ENCODE measurements around the gene PHLDA2. TPM values are rescaled to one million over a fixed set of nuclear protein-coding genes. Genes with fewer than 3 reads are reported as not detected.
A peak's percentile ranks its signal among the peaks of the same experiment; 100 is the strongest.

PHLDA2 gene
- total and polyA plus RNA-seq, 2 of the 13 experiments (the other 11 are each of a cell fraction or from before 2014, with no cell fraction given): 0.55 to 0.78 TPM

DNA sequence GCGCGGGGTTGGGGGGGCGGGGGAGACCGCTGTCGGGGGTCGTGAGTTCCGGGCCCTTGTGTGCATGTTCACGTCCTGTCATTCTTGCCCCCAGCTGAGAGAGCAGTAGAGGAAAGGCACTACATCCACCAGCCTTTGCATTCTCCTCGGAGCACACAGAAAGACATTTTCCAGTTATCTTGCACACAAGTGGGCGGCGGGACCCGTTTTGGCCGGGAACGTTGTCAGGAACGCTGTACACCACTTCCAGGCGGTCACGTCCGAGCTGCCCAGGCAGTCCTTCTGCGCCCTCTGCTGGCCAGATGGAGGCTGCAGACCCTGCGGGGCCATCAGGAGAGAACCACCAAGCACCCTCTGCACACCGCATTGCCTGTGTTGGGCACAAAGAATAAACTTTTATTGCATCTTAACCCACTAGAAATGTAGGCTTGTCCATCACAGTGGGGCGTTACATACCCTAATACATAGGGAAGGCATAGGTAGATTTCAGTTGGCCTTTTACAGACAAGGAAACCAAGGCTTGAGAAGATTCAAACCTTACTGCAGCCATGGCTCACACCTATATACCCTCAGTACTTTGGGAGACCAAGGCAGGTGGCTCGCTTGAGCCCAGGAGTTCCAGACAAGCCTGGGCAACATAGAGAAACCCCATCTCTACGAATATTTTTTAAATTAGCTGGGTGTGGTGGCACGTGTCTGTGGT is 40.8 kb downstream of the PHLDA2 start (continued):
- TF ChIP-seq, protein P1, sequence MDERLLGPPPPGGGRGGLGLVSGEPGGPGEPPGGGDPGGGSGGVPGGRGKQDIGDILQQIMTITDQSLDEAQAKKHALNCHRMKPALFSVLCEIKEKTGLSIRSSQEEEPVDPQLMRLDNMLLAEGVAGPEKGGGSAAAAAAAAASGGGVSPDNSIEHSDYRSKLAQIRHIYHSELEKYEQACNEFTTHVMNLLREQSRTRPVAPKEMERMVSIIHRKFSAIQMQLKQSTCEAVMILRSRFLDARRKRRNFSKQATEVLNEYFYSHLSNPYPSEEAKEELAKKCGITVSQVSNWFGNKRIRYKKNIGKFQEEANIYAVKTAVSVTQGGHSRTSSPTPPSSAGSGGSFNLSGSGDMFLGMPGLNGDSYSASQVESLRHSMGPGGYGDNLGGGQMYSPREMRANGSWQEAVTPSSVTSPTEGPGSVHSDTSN (CRISPR knock-in tag; IDR thresholded peaks at IDR 0.05): no peak
- TF ChIP-seq, protein P2, sequence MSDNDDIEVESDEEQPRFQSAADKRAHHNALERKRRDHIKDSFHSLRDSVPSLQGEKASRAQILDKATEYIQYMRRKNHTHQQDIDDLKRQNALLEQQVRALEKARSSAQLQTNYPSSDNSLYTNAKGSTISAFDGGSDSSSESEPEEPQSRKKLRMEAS (IDR thresholded peaks at IDR 0.05): peak; percentile 52; the same call in 1 of the 2 replicates
- TF ChIP-seq, protein P3, sequence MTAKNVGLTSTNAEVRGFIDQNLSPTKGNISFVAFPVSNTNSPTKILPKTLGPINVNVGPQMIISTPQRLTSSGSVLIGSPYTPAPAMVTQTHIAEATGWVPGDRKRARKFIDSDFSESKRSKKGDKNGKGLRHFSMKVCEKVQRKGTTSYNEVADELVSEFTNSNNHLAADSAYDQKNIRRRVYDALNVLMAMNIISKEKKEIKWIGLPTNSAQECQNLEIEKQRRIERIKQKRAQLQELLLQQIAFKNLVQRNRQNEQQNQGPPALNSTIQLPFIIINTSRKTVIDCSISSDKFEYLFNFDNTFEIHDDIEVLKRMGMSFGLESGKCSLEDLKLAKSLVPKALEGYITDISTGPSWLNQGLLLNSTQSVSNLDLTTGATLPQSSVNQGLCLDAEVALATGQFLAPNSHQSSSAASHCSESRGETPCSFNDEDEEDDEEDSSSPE (CRISPR knock-in tag; IDR thresholded peaks at IDR 0.05): peak; percentile 30; the same call in 1 of the 2 replicates
- 0 out of 2 replicates have a peak, but pooled peaks have one; percentile 42 for TF ChIP-seq ZNF619 (CRISPR knock-in tag; IDR thresholded peaks at IDR 0.05)
- TF ChIP-seq ZNF138 (CRISPR knock-in tag; IDR thresholded peaks at IDR 0.05; ENCODE audit: low read depth): 0 out of 2 replicates have a peak, but pooled peaks have one; percentile 38
- TF ChIP-seq LCORL (IDR thresholded peaks at IDR 0.05): no peak
- 0 out of 2 replicates have a peak, but pooled peaks have one; percentile 35 for TF ChIP-seq LCORL (CRISPR knock-in tag; IDR thresholded peaks at IDR 0.05)
- TF ChIP-seq FOXK1 (CRISPR knock-in tag; IDR thresholded peaks at IDR 0.05; ENCODE audit: borderline replicate concordance, low read depth): no peak
- TF ChIP-seq HDAC2 (CRISPR knock-in tag; IDR thresholded peaks at IDR 0.05): 0 out of 2 replicates have a peak, but pooled peaks have one; percentile 13
- TF ChIP-seq ZNF530 (CRISPR knock-in tag; IDR thresholded peaks at IDR 0.05; ENCODE audit: low read depth): no peak
- peak; percentile 46; the same call in 1 of the 2 replicates for TF ChIP-seq FOXO1 (CRISPR knock-in tag; IDR thresholded peaks at IDR 0.05)
- TF ChIP-seq, protein P4, sequence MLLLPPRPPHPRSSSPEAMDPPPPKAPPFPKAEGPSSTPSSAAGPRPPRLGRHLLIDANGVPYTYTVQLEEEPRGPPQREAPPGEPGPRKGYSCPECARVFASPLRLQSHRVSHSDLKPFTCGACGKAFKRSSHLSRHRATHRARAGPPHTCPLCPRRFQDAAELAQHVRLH (CRISPR knock-in tag; IDR thresholded peaks at IDR 0.05; ENCODE audit: borderline replicate concordance, low read depth): peak; percentile 78; the same call in 1 of the 2 replicates
- TF ChIP-seq KDM3A (CRISPR knock-in tag; IDR thresholded peaks at IDR 0.05; ENCODE audit: low read depth): 0 out of 2 replicates have a peak, but pooled peaks have one; percentile 30
- TF ChIP-seq SSRP1 (CRISPR knock-in tag; IDR thresholded peaks at IDR 0.05): 0 out of 2 replicates have a peak, but pooled peaks have one; percentile 78
- peak; percentile 45; the same call in 1 of the 2 replicates for TF ChIP-seq ZBTB38 (CRISPR knock-in tag; IDR thresholded peaks at IDR 0.05)
- peak; percentile 71; the same call in 1 of the 2 replicates for TF ChIP-seq ZNF782 (CRISPR knock-in tag; IDR thresholded peaks at IDR 0.05; ENCODE audit: borderline replicate concordance)
- TF ChIP-seq, protein P5, sequence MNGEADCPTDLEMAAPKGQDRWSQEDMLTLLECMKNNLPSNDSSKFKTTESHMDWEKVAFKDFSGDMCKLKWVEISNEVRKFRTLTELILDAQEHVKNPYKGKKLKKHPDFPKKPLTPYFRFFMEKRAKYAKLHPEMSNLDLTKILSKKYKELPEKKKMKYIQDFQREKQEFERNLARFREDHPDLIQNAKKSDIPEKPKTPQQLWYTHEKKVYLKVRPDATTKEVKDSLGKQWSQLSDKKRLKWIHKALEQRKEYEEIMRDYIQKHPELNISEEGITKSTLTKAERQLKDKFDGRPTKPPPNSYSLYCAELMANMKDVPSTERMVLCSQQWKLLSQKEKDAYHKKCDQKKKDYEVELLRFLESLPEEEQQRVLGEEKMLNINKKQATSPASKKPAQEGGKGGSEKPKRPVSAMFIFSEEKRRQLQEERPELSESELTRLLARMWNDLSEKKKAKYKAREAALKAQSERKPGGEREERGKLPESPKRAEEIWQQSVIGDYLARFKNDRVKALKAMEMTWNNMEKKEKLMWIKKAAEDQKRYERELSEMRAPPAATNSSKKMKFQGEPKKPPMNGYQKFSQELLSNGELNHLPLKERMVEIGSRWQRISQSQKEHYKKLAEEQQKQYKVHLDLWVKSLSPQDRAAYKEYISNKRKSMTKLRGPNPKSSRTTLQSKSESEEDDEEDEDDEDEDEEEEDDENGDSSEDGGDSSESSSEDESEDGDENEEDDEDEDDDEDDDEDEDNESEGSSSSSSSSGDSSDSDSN (CRISPR knock-in tag; IDR thresholded peaks at IDR 0.05): peak; percentile 43; the same call in 1 of the 2 replicates
- TF ChIP-seq, protein P6, sequence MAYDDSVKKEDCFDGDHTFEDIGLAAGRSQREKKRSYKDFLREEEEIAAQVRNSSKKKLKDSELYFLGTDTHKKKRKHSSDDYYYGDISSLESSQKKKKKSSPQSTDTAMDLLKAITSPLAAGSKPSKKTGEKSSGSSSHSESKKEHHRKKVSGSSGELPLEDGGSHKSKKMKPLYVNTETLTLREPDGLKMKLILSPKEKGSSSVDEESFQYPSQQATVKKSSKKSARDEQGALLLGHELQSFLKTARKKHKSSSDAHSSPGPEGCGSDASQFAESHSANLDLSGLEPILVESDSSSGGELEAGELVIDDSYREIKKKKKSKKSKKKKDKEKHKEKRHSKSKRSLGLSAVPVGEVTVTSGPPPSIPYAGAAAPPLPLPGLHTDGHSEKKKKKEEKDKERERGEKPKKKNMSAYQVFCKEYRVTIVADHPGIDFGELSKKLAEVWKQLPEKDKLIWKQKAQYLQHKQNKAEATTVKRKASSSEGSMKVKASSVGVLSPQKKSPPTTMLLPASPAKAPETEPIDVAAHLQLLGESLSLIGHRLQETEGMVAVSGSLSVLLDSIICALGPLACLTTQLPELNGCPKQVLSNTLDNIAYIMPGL (CRISPR knock-in tag; IDR thresholded peaks at IDR 0.05; ENCODE audit: borderline replicate concordance in 1 of 2, low read depth in 1 of 2): peak in 1 of 2 experiments; percentile 48; a peak in 1 of 4 replicates
- no peak for TF ChIP-seq ZNF230 (CRISPR knock-in tag; IDR thresholded peaks at IDR 0.05)
- TF ChIP-seq ZNF614 (CRISPR knock-in tag; IDR thresholded peaks at IDR 0.05; ENCODE audit: borderline replicate concordance): peak; percentile 94; the same call in 1 of the 2 replicates
- no peak for TF ChIP-seq ARNT2 (CRISPR knock-in tag; IDR thresholded peaks at IDR 0.05; ENCODE audit: low read depth)

Measured in HepG2 (cell line).